ENCODE data around the gene GTF2I.
"Not testable (repeated sequence)": the region's sequence is repeated elsewhere in the genome, so short reads cannot be mapped to it uniquely, and the experiment has no call there.

DNA sequence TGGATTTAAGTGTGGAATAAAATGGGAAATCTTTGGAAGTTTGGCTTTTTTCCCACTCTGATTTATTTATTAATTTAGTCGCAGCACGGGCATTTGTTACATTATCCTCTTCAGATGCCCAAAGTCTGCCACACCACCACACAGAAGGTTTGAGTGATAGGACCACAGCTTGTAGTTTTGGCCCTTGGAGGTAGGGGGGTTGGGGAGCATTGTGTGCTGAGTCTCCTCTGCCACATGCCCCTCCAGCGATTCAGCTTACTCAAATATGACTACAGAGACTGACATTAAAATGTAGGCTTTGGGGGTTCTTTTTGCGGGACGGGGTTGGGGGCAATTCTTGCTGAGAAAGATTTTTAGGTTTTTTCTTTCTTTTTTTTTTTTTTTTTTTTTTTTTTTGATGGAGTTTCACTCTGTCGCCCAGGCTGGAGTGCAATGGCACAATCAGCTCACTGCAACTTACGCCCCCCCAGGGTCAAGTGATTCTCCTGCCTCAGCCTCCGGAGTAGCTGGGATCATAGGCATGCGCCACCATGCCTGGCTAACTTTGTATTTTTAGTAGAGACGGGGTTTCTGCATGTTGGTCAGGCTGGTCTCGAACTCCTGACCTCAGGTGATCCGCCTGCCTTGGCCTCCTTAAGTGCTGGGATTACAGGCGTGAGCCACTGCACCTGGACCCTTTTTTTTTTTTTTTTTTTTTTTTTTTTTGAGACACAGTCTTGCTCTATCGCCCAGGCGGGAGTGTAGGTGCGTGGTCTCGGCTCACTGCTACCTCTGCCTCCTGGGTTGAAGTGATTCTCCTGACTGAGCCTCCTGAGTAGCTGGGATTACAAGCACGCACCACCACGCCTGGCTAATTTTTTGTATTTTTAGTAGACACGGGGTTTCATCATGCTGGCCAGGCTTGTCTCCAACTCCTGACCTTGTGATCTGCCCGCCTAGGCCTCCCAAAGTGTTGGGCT is 4.6 kb downstream of the GTF2I start:
- TF ChIP-seq, protein P1, sequence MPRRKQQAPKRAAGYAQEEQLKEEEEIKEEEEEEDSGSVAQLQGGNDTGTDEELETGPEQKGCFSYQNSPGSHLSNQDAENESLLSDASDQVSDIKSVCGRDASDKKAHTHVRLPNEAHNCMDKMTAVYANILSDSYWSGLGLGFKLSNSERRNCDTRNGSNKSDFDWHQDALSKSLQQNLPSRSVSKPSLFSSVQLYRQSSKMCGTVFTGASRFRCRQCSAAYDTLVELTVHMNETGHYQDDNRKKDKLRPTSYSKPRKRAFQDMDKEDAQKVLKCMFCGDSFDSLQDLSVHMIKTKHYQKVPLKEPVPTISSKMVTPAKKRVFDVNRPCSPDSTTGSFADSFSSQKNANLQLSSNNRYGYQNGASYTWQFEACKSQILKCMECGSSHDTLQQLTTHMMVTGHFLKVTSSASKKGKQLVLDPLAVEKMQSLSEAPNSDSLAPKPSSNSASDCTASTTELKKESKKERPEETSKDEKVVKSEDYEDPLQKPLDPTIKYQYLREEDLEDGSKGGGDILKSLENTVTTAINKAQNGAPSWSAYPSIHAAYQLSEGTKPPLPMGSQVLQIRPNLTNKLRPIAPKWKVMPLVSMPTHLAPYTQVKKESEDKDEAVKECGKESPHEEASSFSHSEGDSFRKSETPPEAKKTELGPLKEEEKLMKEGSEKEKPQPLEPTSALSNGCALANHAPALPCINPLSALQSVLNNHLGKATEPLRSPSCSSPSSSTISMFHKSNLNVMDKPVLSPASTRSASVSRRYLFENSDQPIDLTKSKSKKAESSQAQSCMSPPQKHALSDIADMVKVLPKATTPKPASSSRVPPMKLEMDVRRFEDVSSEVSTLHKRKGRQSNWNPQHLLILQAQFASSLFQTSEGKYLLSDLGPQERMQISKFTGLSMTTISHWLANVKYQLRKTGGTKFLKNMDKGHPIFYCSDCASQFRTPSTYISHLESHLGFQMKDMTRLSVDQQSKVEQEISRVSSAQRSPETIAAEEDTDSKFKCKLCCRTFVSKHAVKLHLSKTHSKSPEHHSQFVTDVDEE (CRISPR knock-in tag; IDR thresholded peaks at IDR 0.05) = not testable (repeated sequence)
- not testable (repeated sequence) for TF ChIP-seq TOX (CRISPR knock-in tag; IDR thresholded peaks at IDR 0.05; ENCODE audit: borderline replicate concordance); ARNTL (CRISPR knock-in tag; IDR thresholded peaks at IDR 0.05; ENCODE audit: borderline replicate concordance, low read depth); ZNF565 (CRISPR knock-in tag; conservative IDR thresholded peaks at IDR 0.05; ENCODE audit: low read depth); ZC3H10 (CRISPR knock-in tag; IDR thresholded peaks at IDR 0.05); ZNF70 (CRISPR knock-in tag; IDR thresholded peaks at IDR 0.05)
- TF ChIP-seq, protein P2, sequence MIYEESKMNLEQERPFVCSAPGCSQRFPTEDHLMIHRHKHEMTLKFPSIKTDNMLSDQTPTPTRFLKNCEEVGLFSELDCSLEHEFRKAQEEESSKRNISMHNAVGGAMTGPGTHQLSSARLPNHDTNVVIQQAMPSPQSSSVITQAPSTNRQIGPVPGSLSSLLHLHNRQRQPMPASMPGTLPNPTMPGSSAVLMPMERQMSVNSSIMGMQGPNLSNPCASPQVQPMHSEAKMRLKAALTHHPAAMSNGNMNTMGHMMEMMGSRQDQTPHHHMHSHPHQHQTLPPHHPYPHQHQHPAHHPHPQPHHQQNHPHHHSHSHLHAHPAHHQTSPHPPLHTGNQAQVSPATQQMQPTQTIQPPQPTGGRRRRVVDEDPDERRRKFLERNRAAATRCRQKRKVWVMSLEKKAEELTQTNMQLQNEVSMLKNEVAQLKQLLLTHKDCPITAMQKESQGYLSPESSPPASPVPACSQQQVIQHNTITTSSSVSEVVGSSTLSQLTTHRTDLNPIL (CRISPR knock-in tag; IDR thresholded peaks at IDR 0.05; ENCODE audit: low read depth) = not testable (repeated sequence)
- TF ChIP-seq, protein P3, sequence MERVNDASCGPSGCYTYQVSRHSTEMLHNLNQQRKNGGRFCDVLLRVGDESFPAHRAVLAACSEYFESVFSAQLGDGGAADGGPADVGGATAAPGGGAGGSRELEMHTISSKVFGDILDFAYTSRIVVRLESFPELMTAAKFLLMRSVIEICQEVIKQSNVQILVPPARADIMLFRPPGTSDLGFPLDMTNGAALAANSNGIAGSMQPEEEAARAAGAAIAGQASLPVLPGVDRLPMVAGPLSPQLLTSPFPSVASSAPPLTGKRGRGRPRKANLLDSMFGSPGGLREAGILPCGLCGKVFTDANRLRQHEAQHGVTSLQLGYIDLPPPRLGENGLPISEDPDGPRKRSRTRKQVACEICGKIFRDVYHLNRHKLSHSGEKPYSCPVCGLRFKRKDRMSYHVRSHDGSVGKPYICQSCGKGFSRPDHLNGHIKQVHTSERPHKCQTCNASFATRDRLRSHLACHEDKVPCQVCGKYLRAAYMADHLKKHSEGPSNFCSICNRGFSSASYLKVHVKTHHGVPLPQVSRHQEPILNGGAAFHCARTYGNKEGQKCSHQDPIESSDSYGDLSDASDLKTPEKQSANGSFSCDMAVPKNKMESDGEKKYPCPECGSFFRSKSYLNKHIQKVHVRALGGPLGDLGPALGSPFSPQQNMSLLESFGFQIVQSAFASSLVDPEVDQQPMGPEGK (CRISPR knock-in tag; IDR thresholded peaks at IDR 0.05; ENCODE audit: borderline replicate concordance) = not testable (repeated sequence)
